Measurements from ENCODE around the gene ZYX. TPM values are rescaled to one million over a fixed set of nuclear protein-coding genes. Genes with fewer than 3 reads are reported as not detected.
"Not testable (repeated sequence)": the region's sequence is repeated elsewhere in the genome, so short reads cannot be mapped to it uniquely, and the experiment has no call there.

ZYX gene
- total RNA-seq, 4 donors from 2014 or later: 48.2 to 138 (median 62.8) TPM

DNA sequence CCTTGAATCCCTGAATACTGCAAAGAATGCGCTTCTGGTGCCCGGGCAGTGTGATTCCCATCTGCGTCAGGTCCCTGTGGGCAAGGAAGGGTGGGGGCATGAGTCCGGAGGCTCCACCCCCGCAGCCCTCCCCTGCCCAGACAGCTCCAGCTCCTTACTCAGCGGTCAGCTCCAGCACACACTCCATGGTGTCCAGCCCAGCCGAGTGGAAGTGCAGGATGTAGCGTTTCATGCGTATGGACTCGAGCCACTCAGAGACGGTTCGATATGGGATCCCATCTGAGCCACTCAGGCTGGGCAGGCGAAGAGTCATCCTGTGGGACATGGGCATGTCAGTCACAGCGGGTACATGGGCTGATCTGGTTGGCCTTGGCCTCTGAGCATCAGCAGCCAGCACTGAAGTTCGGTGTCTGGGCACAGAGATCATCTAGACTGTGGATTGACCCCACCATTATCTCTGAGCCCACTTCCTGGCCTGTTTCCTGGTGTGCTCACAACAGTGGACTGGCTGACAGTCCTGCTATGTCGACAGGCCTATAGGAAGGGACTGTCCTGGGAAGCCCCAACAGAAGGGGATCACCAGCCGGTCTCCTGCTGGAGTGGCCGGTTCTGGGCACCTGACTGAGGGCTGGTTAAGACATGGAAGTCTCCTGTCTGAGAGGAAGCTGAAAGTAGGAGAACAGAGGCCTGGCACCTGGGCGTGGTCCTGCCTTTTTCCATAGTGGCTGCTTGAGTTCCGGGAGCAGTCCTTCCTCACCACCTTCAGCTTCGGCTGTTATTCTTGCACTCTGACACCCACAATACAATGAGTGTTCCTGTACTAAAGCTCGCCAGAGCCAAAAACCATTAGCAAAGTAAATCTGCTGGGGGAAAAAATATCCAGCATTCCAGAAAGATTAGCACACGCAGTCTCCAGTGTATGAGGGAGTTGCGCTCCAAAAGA is 10.6 kb downstream of the ZYX start:
- ATAC-seq (ENCODE audit: low FRiP score): peak; percentile 77
- no peak for DNase-seq (ENCODE audit: low spot score)
- TF ChIP-seq, protein P1, sequence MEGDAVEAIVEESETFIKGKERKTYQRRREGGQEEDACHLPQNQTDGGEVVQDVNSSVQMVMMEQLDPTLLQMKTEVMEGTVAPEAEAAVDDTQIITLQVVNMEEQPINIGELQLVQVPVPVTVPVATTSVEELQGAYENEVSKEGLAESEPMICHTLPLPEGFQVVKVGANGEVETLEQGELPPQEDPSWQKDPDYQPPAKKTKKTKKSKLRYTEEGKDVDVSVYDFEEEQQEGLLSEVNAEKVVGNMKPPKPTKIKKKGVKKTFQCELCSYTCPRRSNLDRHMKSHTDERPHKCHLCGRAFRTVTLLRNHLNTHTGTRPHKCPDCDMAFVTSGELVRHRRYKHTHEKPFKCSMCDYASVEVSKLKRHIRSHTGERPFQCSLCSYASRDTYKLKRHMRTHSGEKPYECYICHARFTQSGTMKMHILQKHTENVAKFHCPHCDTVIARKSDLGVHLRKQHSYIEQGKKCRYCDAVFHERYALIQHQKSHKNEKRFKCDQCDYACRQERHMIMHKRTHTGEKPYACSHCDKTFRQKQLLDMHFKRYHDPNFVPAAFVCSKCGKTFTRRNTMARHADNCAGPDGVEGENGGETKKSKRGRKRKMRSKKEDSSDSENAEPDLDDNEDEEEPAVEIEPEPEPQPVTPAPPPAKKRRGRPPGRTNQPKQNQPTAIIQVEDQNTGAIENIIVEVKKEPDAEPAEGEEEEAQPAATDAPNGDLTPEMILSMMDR (IDR thresholded peaks at IDR 0.05): no peak

DNA sequence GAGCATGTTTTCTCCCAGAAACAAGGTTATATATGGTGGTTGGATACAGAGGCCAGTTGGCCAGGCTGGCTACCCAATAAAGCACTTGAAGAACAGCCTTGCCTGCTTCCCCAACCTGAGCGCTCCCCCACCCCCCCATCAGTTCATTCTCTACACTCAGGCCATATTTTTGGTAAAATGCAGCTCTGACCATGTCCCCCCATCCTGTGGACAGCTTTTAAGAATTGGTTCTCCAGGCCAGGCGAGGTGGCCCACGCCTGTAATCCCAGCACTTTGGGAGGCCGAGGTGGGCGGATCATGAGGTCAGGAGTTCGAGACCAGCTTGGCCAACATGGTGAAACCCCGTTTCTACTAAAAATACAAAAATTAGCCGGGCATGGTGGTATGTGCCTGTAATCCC is 11.3 kb downstream of the ZYX start:
- ATAC-seq (ENCODE audit: low FRiP score); DNase-seq (ENCODE audit: low spot score): not testable (repeated sequence)

DNA sequence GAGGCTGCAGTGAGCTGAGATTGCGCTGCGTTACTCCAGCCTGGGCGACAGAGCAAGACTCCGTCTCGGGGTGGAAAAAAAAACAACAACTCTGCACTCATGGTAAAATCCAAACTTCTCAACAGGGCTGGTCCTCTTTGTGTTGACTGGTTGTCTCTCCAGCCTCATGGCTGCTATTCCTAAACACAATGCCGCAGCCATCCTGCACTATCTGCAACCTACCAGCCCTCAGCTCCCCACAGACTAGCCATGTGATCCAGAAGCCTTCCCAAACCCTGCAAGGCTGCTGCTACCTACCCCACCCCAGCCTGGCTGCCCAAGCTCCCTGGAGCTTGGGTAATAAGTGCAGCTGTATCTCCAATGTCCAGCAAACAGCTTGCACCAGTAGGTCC is 11.7 kb downstream of the ZYX start:
- TF ChIP-seq, protein P1 (IDR thresholded peaks at IDR 0.05): no peak
- ATAC-seq (ENCODE audit: low FRiP score) (no peak), DNase-seq (ENCODE audit: low spot score) (no peak)

DNA sequence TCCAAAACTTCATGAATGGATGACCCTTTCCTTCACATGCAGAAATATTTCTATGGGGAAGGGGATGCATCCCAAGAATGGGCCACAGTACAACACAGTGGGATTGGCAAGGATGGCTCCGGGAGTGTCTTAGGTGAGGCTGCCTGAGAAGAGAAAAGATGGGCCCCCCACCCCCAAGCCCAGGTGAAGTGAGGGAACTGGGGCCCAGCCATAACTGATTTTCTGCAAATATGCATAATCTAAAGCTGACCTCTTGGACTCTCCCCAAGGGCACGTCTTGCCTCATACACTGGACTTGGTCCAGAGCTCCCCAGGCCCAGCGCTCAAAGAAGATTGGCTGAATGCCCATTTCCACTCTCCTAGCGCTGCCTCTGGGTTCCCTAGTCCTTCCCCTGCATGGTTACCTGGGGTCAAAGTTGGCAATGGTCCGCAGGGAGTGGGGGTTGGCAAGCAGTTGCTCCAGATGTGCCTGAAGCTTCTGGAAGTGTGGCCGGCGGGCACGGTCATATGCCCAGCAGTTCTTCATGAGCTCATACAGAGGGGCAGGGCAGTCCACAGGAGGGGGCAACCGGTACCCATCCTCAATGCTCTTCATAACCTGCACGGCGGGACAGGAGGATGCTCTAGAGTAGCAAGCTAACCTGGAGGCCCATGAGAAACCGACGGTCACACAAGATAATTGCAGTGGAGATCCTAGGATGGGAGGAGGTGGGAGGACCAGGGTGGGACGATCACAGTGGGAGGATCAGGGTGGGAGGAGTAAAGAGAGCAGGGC is 12.3 kb downstream of the ZYX start:
- peak; percentile 21 for DNase-seq (ENCODE audit: low spot score)
- ATAC-seq (ENCODE audit: low FRiP score): no peak

DNA sequence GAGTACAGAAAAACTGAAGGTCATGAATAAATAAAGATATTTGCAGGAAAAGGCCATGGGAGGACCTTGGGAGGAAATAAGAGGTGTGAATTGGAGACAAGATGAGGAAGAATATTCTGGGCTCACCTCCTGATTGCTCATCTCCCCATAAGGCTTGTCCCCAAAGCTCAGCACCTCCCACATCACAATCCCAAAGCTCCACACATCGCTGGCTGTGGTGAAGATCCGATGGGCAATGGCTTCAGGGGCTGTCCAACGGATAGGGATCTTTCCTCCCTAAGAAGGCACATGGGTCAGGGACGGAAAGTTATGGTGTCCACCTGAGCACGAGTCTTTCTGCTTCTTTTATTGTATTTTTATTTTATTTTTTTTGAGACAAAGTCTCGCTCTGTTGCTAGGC is 12.9 kb downstream of the ZYX start:
- TF ChIP-seq, protein P1 (IDR thresholded peaks at IDR 0.05): no peak
- ATAC-seq (ENCODE audit: low FRiP score): no peak
- DNase-seq (ENCODE audit: low spot score): no peak

More for the DNA sequence above, 12.3 kb downstream of the ZYX start:
- TF ChIP-seq, protein P1 (IDR thresholded peaks at IDR 0.05): no peak

DNA sequence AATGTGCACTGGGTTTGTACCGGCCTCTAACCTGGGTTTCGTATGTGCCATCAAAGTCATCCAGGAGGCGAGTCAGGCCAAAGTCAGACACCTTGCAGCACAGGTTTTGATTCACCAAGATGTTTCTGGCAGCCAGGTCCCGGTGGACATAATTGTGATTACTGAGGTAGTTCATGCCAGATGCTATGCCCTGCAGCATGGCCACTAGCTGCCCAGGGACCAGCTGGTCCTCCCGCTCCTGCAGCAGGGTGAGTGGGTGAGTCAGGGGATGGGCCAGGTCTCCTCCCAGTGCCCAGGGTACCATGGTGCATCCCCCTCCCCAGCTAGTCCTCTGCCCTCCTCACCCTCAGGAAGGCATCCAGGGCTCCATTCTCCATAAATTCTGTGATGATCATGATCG is 13.6 kb downstream of the ZYX start:
- ATAC-seq (ENCODE audit: low FRiP score) (no peak), DNase-seq (ENCODE audit: low spot score) (no peak)
- TF ChIP-seq, protein P1 (IDR thresholded peaks at IDR 0.05): no peak

Measured in omental fat pad (tissue), 4 donors.